OCI-LY7 (cell line): ENCODE measurements around the gene CDC40. TPM values are rescaled to one million over a fixed set of nuclear protein-coding genes. Genes with fewer than 3 reads are reported as not detected.

Source experiments
- BruUV-seq: library from RNA; stranded (reverse); fragments of 400-500 nt; replicated peaks from 2 replicates; lab custom pipeline; 2021; lab: Mats Ljungman, UMichigan
- CTCF ChIA-PET: fragments of 300-600 bp; sonication (Branson Sonifier 250); formaldehyde crosslinking; loops from one replicate; lab custom pipeline; 2022; ENCODE audit warnings: antibody characterized with exemption; ENCODE audit not compliant: unreplicated experiment; lab: Charles Lee
- POLR2A ChIA-PET: fragments of 300-600 bp; sonication (Branson Sonifier 250); formaldehyde crosslinking; loops from one replicate; lab custom pipeline; 2022; ENCODE audit warnings: antibody characterized with exemption; lab: Charles Lee
- DNase-seq: peaks from one replicate; pipeline ENCODE4 v3.0.0-alpha.2; 2015; ENCODE audit warnings: low spot score
- H2AFZ ChIP-seq: fragments of 200-600 bp; sonication (generic), shearing (Covaris generic); 2 replicates; pipeline ENCODE4 v1.6.1; 2014; ENCODE audit warnings: mild to moderate bottlenecking, antibody characterized with exemption, low read length, moderate library complexity
- H3K27ac ChIP-seq: fragments of 200-600 bp; sonication (generic); 2 replicates; pipeline ENCODE4 v1.5.1; 2014; ENCODE audit warnings: mixed run types, low read depth, mild to moderate bottlenecking, moderate library complexity, low read length, inconsistent platforms; ENCODE audit not compliant: poor library complexity, severe bottlenecking
- H3K36me3 ChIP-seq: fragments of 200-600 bp; sonication (generic); 2 replicates; pipeline ENCODE4 v1.6.1; 2014; ENCODE audit warnings: mild to moderate bottlenecking, antibody characterized with exemption, low read length, moderate library complexity, mixed read lengths; ENCODE audit not compliant: insufficient read depth
- H3K4me1 ChIP-seq: fragments of 200-600 bp; sonication (generic); 2 replicates; pipeline ENCODE4 v1.5.1; 2014; ENCODE audit warnings: mild to moderate bottlenecking, low read length; ENCODE audit not compliant: insufficient read depth, poor library complexity, severe bottlenecking
- H3K4me2 ChIP-seq: fragments of 200-600 bp; sonication (generic); 2 replicates; pipeline ENCODE4 v1.6.1; 2014; ENCODE audit warnings: mild to moderate bottlenecking, low read length
- H3K4me3 ChIP-seq: fragments of 200-600 bp; sonication (generic); 2 replicates; pipeline ENCODE4 v1.5.1; 2014; ENCODE audit warnings: mild to moderate bottlenecking, low read depth, low read length; ENCODE audit not compliant: poor library complexity, severe bottlenecking
- H3K79me2 ChIP-seq: fragments of 200-600 bp; sonication (generic); 2 replicates; pipeline ENCODE4 v1.6.1; 2016; ENCODE audit warnings: low read depth, mild to moderate bottlenecking, low read length, moderate library complexity, mixed read lengths; ENCODE audit not compliant: insufficient read depth
- H3K9me2 ChIP-seq: fragments of 200-600 bp; sonication (generic); 2 replicates; pipeline ENCODE4 v1.6.1; 2016; ENCODE audit warnings: mild to moderate bottlenecking, low read length, mixed read lengths; ENCODE audit not compliant: insufficient read depth
- H3K9me3 ChIP-seq: fragments of 200-600 bp; sonication (generic); 2 replicates; pipeline ENCODE4 v1.6.1; 2014; ENCODE audit warnings: mild to moderate bottlenecking, mixed run types, low read length, mixed read lengths
- H4K20me1 ChIP-seq: fragments of 200-600 bp; sonication (generic); 2 replicates; pipeline ENCODE4 v1.6.1; 2014; ENCODE audit warnings: mild to moderate bottlenecking, antibody characterized with exemption, low read length, moderate library complexity, mixed read lengths; ENCODE audit not compliant: insufficient read depth
- CTCF ChIP-seq: fragments of 200-600 bp; sonication (generic); conservative IDR thresholded peaks from 2 replicates; pipeline ENCODE4 v1.5.1; 2014; ENCODE audit warnings: mild to moderate bottlenecking, antibody characterized with exemption, low read length, moderate library complexity, mixed read lengths
- EZH2phosphoT487 ChIP-seq: fragments of 200-600 bp; sonication (generic); IDR thresholded peaks from 2 replicates; pipeline ENCODE4 v1.6.1; 2018; ENCODE audit warnings: low read depth, borderline replicate concordance, mild to moderate bottlenecking, mixed run types, antibody characterized with exemption, low read length, moderate library complexity, mixed read lengths
- intact Hi-C: fragments of 100-400 bp; cut with micrococcal nuclease; formaldehyde crosslinking; loops from one replicate; pipeline ENCODE4 v1.10.0; 2022; ENCODE audit not compliant: unreplicated experiment
- total RNA-seq, 2 experiments: library from RNA; depleted of rRNA in 1 of 2; stranded (reverse); fragments of >200 nt in 1 of 2; shearing (Covaris generic) in 1 of 2; gene quantifications; 2 replicates each; pipeline ENCODE4 v1.2.3, GENCODE V29; 2014 to 2022

CDC40 gene
- total RNA-seq, 2 experiments from 2014 or later = 19.2 to 35.5 TPM

GRCh38 chr6:110217266-110217665, 37.0 kb downstream of the CDC40 start:
- ChIA-PET CTCF (interaction anchor here (0.6 kb wide), 1 partner anchor 342 kb away, joined by 3 read pairs; no protein-coding TSS in a partner anchor), POLR2A (interaction anchor here (0.6 to 6.7 kb wide), 3 partner anchors 9 to 247 kb away, joined by 3 to 38 read pairs (median 4); no protein-coding TSS in a partner anchor)
- Histone ChIP-seq H3K9me2 (no peaks in the 10 kb centered on the region), H3K36me3 (peaks cover 99% of the 10 kb centered on the region), H4K20me1 (no peaks in the 10 kb centered on the region), H3K4me3 (no peak overlapping the region), H3K79me2 (no peaks in the 10 kb centered on the region), H3K27ac (no peak overlapping the region), H3K9me3 (no peaks in the 10 kb centered on the region), H3K4me2 (no peak overlapping the region), H3K4me1 (peaks cover 9% of the 10 kb centered on the region), H2AFZ (no peak overlapping the region)
- TF ChIP-seq CTCF (no peak), EZH2phosphoT487 (no peak)
- intact Hi-C loops = no loop called here
- BruUV-seq = no TSS peak
- DNase-seq = no peak

GRCh38 chr6:110221738-110222137, 41.5 kb downstream of the CDC40 start:
- no peaks in the 10 kb centered on the region for H3K4me1 ChIP-seq
- H3K4me3 ChIP-seq = no peak overlapping the region
- DNase-seq = no peak
- intact Hi-C loops = no loop called here
- no peak overlapping the region for H3K4me2 ChIP-seq
- peaks cover 88% of the 10 kb centered on the region for H3K36me3 ChIP-seq
- BruUV-seq = no TSS peak
- no peak overlapping the region for H3K27ac ChIP-seq
- H4K20me1 ChIP-seq = no peaks in the 10 kb centered on the region
- no peaks in the 10 kb centered on the region for H3K9me3 ChIP-seq
- no peaks in the 10 kb centered on the region for H3K79me2 ChIP-seq
- H3K9me2 ChIP-seq = no peaks in the 10 kb centered on the region
- POLR2A ChIA-PET = no interaction called here
- H2AFZ ChIP-seq = no peak overlapping the region
- CTCF ChIA-PET = no interaction called here
- TF ChIP-seq EZH2phosphoT487 = no peak

- BruUV-seq = no TSS peak
- Histone ChIP-seq H3K9me3 (no peaks in the 10 kb centered on the region), H2AFZ (no peak overlapping the region), H4K20me1 (no peaks in the 10 kb centered on the region), H3K4me2 (no peak overlapping the region), H3K4me1 (no peaks in the 10 kb centered on the region), H3K36me3 (peaks cover 71% of the 10 kb centered on the region), H3K79me2 (no peaks in the 10 kb centered on the region), H3K27ac (no peak overlapping the region), H3K4me3 (no peak overlapping the region), H3K9me2 (no peaks in the 10 kb centered on the region)
- ChIA-PET POLR2A (interaction anchor here (0.8 to 1.1 kb wide), 3 partner anchors 9 to 18 kb away, joined by 3 to 4 read pairs (median 3); no protein-coding TSS in a partner anchor), CTCF (no interaction called here)
- TF ChIP-seq EZH2phosphoT487 = no peak
- TF ChIP-seq CTCF = no peak
- intact Hi-C loops = no loop called here
- no peak for DNase-seq
Measured at GRCh38 chr6:110226261-110226660, 46.0 kb downstream of the CDC40 start.
